H1 (cell line): ENCODE data around the gene CYP51A1. TPM values are rescaled to one million over a fixed set of nuclear protein-coding genes. Genes with fewer than 3 reads are reported as not detected.

ENCODE experiments used
- RFX5 ChIP-seq: IDR thresholded peaks from 2 replicates; pipeline ENCODE4 v1.6.1; 2011; ENCODE audit warnings: low read depth, low read length, improper control_type of control experiment, borderline replicate concordance
- polyA plus RNA-seq, 7 experiments: library from polyadenylated mRNA; depleted of rRNA in 3 of 7; stranded (reverse) in 5 of 7; unstranded in 2 of 7; fragments of >200 nt in 5 of 7; fragments of 200-250 nt in 2 of 7; gene quantifications; 1 replicate in 5 of 7; 2 replicates in 1 of 7; 4 replicates in 1 of 7; pipeline versions ENCODE4 v1.2.1 to v1.2.3, GENCODE V29; 2011 to 2013; ENCODE audit warnings: missing spikeins in 2 of 7, mixed read lengths in 2 of 7
- total RNA-seq: library from RNA; stranded (reverse); fragmentation: NEBNext Ultra II Directional; extraction: Animal tissue kit (Norgen Biotek cat#: 25700); gene quantifications from 2 replicates; pipeline ENCODE4 v1.2.1, GENCODE V29; 2021
- TF ChIP-seq, protein P1 (sequence below): fragments of 300-600 bp; sonication (generic); IDR thresholded peaks from 2 replicates; pipeline ENCODE4 v1.7.1; 2012; ENCODE audit warnings: low read length, moderate library complexity, mild to moderate bottlenecking, inconsistent platforms; ENCODE audit not compliant: insufficient replicate concordance

The CYP51A1 gene
- total and polyA plus RNA-seq, 2 of the 8 experiments (the other 6 are each of a cell fraction or from before 2014, with no cell fraction given) = 9.8 to 111 TPM

DNA sequence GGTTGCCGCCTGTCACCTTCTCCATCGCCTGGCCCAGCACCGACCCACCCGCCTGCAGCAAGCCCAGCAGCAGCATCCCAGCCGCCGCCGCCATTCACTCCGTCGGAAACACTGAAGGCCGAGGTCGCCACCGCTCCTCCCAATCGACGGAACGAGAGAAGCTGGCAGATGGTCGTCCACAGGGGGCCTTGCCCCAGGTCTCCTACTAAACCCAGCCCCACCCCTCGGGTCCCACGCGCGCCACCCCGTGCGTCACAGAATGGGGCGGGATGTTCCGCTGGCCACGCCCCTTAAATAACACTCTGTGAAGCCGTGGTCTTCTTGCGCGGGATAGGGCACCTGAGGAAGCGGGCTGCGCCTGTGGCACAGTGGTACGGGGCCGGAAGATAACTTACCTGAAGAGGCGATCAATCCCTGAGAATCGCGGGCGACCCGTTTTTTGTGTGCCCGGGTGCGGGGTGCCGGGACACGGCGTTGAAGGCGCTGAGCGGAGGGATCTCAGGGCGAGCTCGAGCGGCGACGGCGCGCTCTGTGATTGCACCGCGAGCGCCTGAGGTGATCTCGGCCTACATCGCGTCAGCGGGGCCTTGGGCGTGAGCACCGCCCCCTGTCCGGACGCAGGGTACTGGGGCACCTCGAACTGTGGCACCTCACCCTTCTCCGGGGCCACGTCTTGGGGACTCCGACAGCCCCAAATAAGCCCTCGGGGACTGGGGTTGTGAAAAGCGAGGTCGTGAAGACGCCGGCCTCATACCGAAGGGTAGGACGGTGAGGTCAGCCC, at the start of gene CYP51A1 (continued):
- TF ChIP-seq, protein P1, sequence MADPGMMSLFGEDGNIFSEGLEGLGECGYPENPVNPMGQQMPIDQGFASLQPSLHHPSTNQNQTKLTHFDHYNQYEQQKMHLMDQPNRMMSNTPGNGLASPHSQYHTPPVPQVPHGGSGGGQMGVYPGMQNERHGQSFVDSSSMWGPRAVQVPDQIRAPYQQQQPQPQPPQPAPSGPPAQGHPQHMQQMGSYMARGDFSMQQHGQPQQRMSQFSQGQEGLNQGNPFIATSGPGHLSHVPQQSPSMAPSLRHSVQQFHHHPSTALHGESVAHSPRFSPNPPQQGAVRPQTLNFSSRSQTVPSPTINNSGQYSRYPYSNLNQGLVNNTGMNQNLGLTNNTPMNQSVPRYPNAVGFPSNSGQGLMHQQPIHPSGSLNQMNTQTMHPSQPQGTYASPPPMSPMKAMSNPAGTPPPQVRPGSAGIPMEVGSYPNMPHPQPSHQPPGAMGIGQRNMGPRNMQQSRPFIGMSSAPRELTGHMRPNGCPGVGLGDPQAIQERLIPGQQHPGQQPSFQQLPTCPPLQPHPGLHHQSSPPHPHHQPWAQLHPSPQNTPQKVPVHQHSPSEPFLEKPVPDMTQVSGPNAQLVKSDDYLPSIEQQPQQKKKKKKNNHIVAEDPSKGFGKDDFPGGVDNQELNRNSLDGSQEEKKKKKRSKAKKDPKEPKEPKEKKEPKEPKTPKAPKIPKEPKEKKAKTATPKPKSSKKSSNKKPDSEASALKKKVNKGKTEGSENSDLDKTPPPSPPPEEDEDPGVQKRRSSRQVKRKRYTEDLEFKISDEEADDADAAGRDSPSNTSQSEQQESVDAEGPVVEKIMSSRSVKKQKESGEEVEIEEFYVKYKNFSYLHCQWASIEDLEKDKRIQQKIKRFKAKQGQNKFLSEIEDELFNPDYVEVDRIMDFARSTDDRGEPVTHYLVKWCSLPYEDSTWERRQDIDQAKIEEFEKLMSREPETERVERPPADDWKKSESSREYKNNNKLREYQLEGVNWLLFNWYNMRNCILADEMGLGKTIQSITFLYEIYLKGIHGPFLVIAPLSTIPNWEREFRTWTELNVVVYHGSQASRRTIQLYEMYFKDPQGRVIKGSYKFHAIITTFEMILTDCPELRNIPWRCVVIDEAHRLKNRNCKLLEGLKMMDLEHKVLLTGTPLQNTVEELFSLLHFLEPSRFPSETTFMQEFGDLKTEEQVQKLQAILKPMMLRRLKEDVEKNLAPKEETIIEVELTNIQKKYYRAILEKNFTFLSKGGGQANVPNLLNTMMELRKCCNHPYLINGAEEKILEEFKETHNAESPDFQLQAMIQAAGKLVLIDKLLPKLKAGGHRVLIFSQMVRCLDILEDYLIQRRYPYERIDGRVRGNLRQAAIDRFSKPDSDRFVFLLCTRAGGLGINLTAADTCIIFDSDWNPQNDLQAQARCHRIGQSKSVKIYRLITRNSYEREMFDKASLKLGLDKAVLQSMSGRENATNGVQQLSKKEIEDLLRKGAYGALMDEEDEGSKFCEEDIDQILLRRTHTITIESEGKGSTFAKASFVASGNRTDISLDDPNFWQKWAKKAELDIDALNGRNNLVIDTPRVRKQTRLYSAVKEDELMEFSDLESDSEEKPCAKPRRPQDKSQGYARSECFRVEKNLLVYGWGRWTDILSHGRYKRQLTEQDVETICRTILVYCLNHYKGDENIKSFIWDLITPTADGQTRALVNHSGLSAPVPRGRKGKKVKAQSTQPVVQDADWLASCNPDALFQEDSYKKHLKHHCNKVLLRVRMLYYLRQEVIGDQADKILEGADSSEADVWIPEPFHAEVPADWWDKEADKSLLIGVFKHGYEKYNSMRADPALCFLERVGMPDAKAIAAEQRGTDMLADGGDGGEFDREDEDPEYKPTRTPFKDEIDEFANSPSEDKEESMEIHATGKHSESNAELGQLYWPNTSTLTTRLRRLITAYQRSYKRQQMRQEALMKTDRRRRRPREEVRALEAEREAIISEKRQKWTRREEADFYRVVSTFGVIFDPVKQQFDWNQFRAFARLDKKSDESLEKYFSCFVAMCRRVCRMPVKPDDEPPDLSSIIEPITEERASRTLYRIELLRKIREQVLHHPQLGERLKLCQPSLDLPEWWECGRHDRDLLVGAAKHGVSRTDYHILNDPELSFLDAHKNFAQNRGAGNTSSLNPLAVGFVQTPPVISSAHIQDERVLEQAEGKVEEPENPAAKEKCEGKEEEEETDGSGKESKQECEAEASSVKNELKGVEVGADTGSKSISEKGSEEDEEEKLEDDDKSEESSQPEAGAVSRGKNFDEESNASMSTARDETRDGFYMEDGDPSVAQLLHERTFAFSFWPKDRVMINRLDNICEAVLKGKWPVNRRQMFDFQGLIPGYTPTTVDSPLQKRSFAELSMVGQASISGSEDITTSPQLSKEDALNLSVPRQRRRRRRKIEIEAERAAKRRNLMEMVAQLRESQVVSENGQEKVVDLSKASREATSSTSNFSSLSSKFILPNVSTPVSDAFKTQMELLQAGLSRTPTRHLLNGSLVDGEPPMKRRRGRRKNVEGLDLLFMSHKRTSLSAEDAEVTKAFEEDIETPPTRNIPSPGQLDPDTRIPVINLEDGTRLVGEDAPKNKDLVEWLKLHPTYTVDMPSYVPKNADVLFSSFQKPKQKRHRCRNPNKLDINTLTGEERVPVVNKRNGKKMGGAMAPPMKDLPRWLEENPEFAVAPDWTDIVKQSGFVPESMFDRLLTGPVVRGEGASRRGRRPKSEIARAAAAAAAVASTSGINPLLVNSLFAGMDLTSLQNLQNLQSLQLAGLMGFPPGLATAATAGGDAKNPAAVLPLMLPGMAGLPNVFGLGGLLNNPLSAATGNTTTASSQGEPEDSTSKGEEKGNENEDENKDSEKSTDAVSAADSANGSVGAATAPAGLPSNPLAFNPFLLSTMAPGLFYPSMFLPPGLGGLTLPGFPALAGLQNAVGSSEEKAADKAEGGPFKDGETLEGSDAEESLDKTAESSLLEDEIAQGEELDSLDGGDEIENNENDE = no peak
- TF ChIP-seq RFX5 = no peak
